Upper lobe of right lung (tissue), 1 donor: Measurements from ENCODE around the gene DOCK10. TPM values are rescaled to one million over a fixed set of nuclear protein-coding genes. Genes with fewer than 3 reads are reported as not detected.

Experiments
- ATAC-seq: fragments of 200-7000 bp; cut with Tn5 transposase; one replicate; pipeline ENCODE4 v1.9.1; 2020; ENCODE audit warnings: mild to moderate bottlenecking, moderate library complexity
- DNase-seq: peaks from one replicate; pipeline ENCODE4 v3.0.0-alpha.2; 2020
- H3K27ac ChIP-seq: fragments of 200-600 bp; one replicate; pipeline ENCODE4 v1.8.0; 2022
- H3K27me3 ChIP-seq: fragments of 200-600 bp; one replicate; pipeline ENCODE4 v1.8.0; 2022; ENCODE audit warnings: mild to moderate bottlenecking
- H3K36me3 ChIP-seq: fragments of 200-600 bp; one replicate; pipeline ENCODE4 v1.8.0; 2022
- H3K4me1 ChIP-seq: fragments of 200-600 bp; one replicate; pipeline ENCODE4 v1.8.0; 2022
- H3K4me3 ChIP-seq: fragments of 200-600 bp; one replicate; pipeline ENCODE4 v1.8.0; 2022; ENCODE audit warnings: mild to moderate bottlenecking
- H3K9me3 ChIP-seq: fragments of 200-600 bp; one replicate; pipeline ENCODE4 v1.8.0; 2022
- intact Hi-C: fragments of 100-400 bp; cut with DNase I; formaldehyde crosslinking; loops from one replicate; pipeline ENCODE4 v1.11.0; 2022
- total RNA-seq: library from RNA; stranded (reverse); fragmentation: NEBNext Ultra II Directional; extraction: Animal tissue kit (Norgen Biotek cat#: 25700); gene quantifications from one replicate; pipeline ENCODE4 v1.2.1, GENCODE V29; 2021
- TF ChIP-seq, protein P1 (sequence below): fragments of 200-600 bp; IDR thresholded peaks from one replicate; pipeline ENCODE4 v1.8.0; 2022; ENCODE audit warnings: antibody characterized with exemption
- donor health status: DM: no; HTN: yes; CAD: no; lungs with severe emphysema.

Gene DOCK10
- total RNA-seq, 1 donor from 2014 or later: 35.8 TPM

DNA sequence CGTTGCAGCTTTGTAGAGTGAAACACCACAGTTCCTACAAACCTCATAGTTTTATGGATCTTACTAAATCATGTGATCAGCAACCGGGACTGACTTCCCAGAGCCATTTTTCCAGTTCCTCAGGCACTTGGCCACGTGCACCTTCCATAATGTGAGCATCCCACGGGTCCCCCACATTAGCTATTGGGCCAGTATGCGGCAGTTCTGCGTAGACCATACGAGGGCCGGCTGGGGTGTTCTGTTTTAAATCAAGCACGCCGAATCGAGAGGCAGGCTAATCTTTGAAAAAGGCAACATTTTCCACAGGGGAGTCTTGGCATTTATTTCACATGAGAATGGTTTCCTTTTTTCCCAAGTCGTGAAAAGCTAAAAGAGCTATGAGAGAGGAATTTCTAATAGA is 190.5 kb downstream of the DOCK10 start:
- Histone ChIP-seq H3K27ac (no peak overlapping the region), H3K9me3 (no peaks in the 10 kb centered on the region), H3K4me1 (no peaks in the 10 kb centered on the region), H3K27me3 (no peaks in the 10 kb centered on the region), H3K36me3 (peaks cover 7% of the 10 kb centered on the region), H3K4me3 (no peak overlapping the region)
- DNase-seq (no peak), ATAC-seq (no peak)
- intact Hi-C loops: no loop called here
- TF ChIP-seq, protein P1, sequence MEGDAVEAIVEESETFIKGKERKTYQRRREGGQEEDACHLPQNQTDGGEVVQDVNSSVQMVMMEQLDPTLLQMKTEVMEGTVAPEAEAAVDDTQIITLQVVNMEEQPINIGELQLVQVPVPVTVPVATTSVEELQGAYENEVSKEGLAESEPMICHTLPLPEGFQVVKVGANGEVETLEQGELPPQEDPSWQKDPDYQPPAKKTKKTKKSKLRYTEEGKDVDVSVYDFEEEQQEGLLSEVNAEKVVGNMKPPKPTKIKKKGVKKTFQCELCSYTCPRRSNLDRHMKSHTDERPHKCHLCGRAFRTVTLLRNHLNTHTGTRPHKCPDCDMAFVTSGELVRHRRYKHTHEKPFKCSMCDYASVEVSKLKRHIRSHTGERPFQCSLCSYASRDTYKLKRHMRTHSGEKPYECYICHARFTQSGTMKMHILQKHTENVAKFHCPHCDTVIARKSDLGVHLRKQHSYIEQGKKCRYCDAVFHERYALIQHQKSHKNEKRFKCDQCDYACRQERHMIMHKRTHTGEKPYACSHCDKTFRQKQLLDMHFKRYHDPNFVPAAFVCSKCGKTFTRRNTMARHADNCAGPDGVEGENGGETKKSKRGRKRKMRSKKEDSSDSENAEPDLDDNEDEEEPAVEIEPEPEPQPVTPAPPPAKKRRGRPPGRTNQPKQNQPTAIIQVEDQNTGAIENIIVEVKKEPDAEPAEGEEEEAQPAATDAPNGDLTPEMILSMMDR: no peak

DNA sequence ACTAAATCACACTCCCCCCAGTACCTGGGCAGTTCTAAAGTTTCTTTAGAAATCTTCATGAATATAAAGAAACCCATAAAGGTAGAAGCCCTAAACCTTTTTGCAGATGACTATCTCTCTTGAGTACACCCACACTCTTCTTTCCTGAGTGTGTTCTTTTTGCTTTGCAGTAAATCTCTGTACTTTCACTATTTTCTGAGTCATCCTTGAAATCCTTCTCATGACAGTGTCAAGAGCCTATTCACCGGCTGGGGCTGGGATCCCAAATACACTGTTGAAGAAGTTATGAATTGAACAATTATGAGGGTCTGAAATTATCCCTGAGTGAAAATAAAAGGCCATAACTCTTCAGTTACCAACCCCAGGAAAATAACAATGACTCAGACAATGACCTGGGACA is 192.2 kb downstream of the DOCK10 start:
- DNase-seq: no peak
- peaks cover 10% of the 10 kb centered on the region for H3K36me3 ChIP-seq
- no peak overlapping the region for H3K4me3 ChIP-seq
- ATAC-seq: no peak
- H3K27me3 ChIP-seq: no peaks in the 10 kb centered on the region
- TF ChIP-seq, protein P1: no peak
- intact Hi-C loops: no loop called here
- no peaks in the 10 kb centered on the region for H3K9me3 ChIP-seq
- no peaks in the 10 kb centered on the region for H3K4me1 ChIP-seq
- no peak overlapping the region for H3K27ac ChIP-seq

DNA sequence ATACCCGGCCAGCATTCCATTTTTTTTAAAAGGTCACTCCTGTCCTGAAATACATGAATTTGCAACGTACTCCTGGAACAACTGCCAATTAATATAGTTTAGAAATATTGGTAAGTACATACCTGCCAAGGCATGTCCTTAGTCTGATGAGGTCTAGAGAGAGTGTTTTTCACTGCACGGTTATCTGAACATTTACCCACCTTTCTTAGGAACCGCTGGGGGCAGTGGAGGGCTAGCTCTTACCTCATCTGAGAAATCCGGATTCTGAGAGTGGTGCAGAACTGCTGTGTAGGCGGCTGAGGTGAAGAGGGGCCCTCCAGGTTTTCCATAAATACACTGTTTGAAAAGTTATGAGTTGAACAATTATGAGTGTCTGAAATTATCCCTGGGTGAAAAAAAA is 193.0 kb downstream of the DOCK10 start:
- TF ChIP-seq, protein P1: no peak
- no peak for DNase-seq
- no peak for ATAC-seq
- intact Hi-C loops: no loop called here
- Histone ChIP-seq H3K4me1 (no peaks in the 10 kb centered on the region), H3K4me3 (no peak overlapping the region), H3K36me3 (peaks cover 10% of the 10 kb centered on the region), H3K27me3 (no peaks in the 10 kb centered on the region), H3K27ac (no peak overlapping the region), H3K9me3 (no peaks in the 10 kb centered on the region)

DNA sequence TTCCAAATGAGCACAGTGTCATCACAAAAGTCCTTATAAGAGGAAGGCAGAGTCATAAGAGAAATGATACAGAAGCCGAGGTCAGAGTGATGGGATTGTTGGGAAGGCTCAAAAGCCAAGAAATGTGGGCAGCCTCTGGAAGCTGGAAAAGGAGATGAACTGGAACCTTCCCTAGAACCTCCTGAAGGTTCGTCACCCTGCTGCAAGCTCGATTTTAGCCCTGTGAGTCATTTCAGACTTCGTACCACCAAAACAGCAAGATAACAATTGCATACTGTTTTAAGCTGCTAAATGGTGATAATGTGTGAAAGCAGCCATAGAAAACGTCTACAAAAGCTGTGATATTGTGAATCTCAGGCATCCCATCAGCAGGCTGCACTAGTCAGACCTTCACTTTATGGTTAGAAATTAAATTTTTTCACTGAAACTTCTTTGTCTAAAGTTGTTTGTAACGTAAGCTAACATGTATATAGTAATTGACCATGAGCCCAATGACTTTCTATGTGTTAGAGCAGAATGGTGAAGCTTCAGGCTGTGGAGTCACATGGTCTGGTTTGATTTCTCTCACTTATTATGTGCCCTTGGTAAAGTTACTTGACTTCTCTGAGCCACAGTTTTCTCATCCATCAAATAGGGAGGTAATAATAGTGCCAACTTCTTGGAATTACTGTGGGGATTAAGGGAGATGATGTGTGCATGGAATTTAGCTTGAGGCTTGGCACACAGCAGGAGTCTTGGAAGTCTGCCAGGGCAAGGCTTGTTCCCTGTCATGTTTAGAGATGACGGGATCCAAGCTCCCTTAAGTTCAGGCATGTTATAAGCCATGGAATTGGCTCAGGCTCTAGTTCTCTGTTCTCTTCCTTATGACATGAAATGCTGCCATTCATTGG is 194.1 kb downstream of the DOCK10 start:
- Histone ChIP-seq H3K4me1 (no peaks in the 10 kb centered on the region), H3K9me3 (no peaks in the 10 kb centered on the region), H3K36me3 (peaks cover 10% of the 10 kb centered on the region), H3K27me3 (no peaks in the 10 kb centered on the region), H3K27ac (no peak overlapping the region), H3K4me3 (no peak overlapping the region)
- no peak for ATAC-seq
- TF ChIP-seq, protein P1: no peak
- no peak for DNase-seq
- intact Hi-C loops: no loop called here

DNA sequence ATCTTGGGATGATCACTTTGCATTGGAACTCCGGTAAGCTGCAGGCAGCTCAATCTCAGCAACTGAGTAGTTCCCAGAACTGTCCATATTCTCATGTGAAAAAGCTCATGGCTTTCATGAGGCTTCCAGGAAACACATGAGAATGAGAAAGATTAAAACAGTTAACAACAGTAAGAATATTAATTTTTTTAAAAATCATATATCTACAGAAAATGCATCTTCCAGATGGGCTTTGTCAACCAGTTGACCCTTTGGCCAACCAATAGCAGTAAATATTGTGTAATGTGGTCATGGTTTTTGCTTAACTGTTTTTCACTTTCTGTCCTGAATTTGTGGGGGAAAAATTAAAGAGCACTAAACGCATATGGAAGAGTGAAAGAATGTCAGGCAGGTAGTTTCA is 194.9 kb downstream of the DOCK10 start:
- Histone ChIP-seq H3K4me1 (no peaks in the 10 kb centered on the region), H3K36me3 (peaks cover 10% of the 10 kb centered on the region), H3K27me3 (no peaks in the 10 kb centered on the region), H3K27ac (no peak overlapping the region), H3K9me3 (no peaks in the 10 kb centered on the region), H3K4me3 (no peak overlapping the region)
- no peak for DNase-seq
- TF ChIP-seq, protein P1: no peak
- no peak for ATAC-seq
- intact Hi-C loops: no loop called here
